HUES6 (cell line): ENCODE data around the gene PARD3B.

ENCODE experiments used
- H3K27ac ChIP-seq: 2 replicates; pipeline ENCODE4 v1.7.0; 2013; ENCODE audit warnings: low read depth, mild to moderate bottlenecking, low read length, inconsistent platforms
- H3K27me3 ChIP-seq: 2 replicates; pipeline ENCODE4 v1.6.1; 2013; ENCODE audit warnings: low read length; ENCODE audit not compliant: control insufficient read depth, insufficient read depth
- H3K36me3 ChIP-seq: 2 replicates; pipeline ENCODE4 v1.6.1; 2013; ENCODE audit warnings: low read length; ENCODE audit not compliant: control insufficient read depth, insufficient read depth
- H3K4me1 ChIP-seq: 2 replicates; pipeline ENCODE4 v1.6.1; 2013; ENCODE audit warnings: low read length; ENCODE audit not compliant: control insufficient read depth, insufficient read depth
- H3K4me3 ChIP-seq: 2 replicates; pipeline ENCODE4 v1.5.1; 2013; ENCODE audit warnings: low read depth, low read length
- H3K9ac ChIP-seq: one replicate; pipeline ENCODE4 v1.6.1; 2013; ENCODE audit warnings: mild to moderate bottlenecking, low read length
- H3K9me3 ChIP-seq: 2 replicates; pipeline ENCODE4 v1.6.1; 2013; ENCODE audit warnings: low read depth, low read length; ENCODE audit not compliant: control insufficient read depth, insufficient read depth

PARD3B gene

GRCh38 chr2:205387350-205388055 lies 842.2 kb downstream of the PARD3B start:
- Histone ChIP-seq H3K27me3 (no peaks in the 10 kb centered on the region), H3K9ac (no peak overlapping the region), H3K9me3 (no peaks in the 10 kb centered on the region), H3K4me1 (0 out of 2 replicates have a peak, but pooled peaks cover 4% of the 10 kb centered on the region), H3K4me3 (no peak overlapping the region), H3K36me3 (no peaks in the 10 kb centered on the region), H3K27ac (no peak overlapping the region)

GRCh38 chr2:205390866-205391265 lies 845.6 kb downstream of the PARD3B start:
- Histone ChIP-seq H3K27me3 (no peaks in the 10 kb centered on the region), H3K9ac (no peak overlapping the region), H3K4me1 (0 out of 2 replicates have a peak, but pooled peaks cover 4% of the 10 kb centered on the region), H3K27ac (no peak overlapping the region), H3K9me3 (no peaks in the 10 kb centered on the region), H3K4me3 (no peak overlapping the region), H3K36me3 (no peaks in the 10 kb centered on the region)

GRCh38 chr2:205401511-205401910 lies 856.2 kb downstream of the PARD3B start:
- H3K4me1 ChIP-seq: no peaks in the 10 kb centered on the region
- H3K27ac ChIP-seq: no peak overlapping the region
- H3K9me3 ChIP-seq: no peaks in the 10 kb centered on the region
- H3K36me3 ChIP-seq: no peaks in the 10 kb centered on the region
- H3K9ac ChIP-seq: no peak overlapping the region
- no peaks in the 10 kb centered on the region for H3K27me3 ChIP-seq
- no peak overlapping the region for H3K4me3 ChIP-seq

GRCh38 chr2:205402011-205402410 lies 856.7 kb downstream of the PARD3B start:
- Histone ChIP-seq H3K9me3 (no peaks in the 10 kb centered on the region), H3K27me3 (no peaks in the 10 kb centered on the region), H3K4me3 (no peak overlapping the region), H3K36me3 (no peaks in the 10 kb centered on the region), H3K9ac (no peak overlapping the region), H3K27ac (no peak overlapping the region), H3K4me1 (no peaks in the 10 kb centered on the region)

- Histone ChIP-seq H3K27me3 (no peaks in the 10 kb centered on the region), H3K4me1 (no peaks in the 10 kb centered on the region), H3K9me3 (no peaks in the 10 kb centered on the region), H3K36me3 (no peaks in the 10 kb centered on the region), H3K4me3 (no peak overlapping the region), H3K9ac (no peak overlapping the region), H3K27ac (no peak overlapping the region)
Measured at GRCh38 chr2:205403244-205403825, 858.1 kb downstream of the PARD3B start.

GRCh38 chr2:205405194-205405593 lies 859.9 kb downstream of the PARD3B start:
- Histone ChIP-seq H3K36me3 (no peaks in the 10 kb centered on the region), H3K4me1 (no peaks in the 10 kb centered on the region), H3K9ac (no peak overlapping the region), H3K9me3 (no peaks in the 10 kb centered on the region), H3K4me3 (no peak overlapping the region), H3K27ac (no peak overlapping the region), H3K27me3 (no peaks in the 10 kb centered on the region)

- Histone ChIP-seq H3K27ac (no peak overlapping the region), H3K27me3 (no peaks in the 10 kb centered on the region), H3K4me1 (no peaks in the 10 kb centered on the region), H3K9ac (no peak overlapping the region), H3K4me3 (no peak overlapping the region), H3K9me3 (no peaks in the 10 kb centered on the region), H3K36me3 (no peaks in the 10 kb centered on the region)
Measured at GRCh38 chr2:205405752-205406151, 860.5 kb downstream of the PARD3B start.

GRCh38 chr2:205407984-205408383 lies 862.7 kb downstream of the PARD3B start:
- Histone ChIP-seq H3K4me1 (no peaks in the 10 kb centered on the region), H3K36me3 (no peaks in the 10 kb centered on the region), H3K27me3 (no peaks in the 10 kb centered on the region), H3K9ac (no peak overlapping the region), H3K9me3 (no peaks in the 10 kb centered on the region), H3K27ac (no peak overlapping the region), H3K4me3 (no peak overlapping the region)

- Histone ChIP-seq H3K9ac (no peak overlapping the region), H3K4me1 (no peaks in the 10 kb centered on the region), H3K36me3 (no peaks in the 10 kb centered on the region), H3K27me3 (no peaks in the 10 kb centered on the region), H3K4me3 (no peak overlapping the region), H3K27ac (no peak overlapping the region), H3K9me3 (no peaks in the 10 kb centered on the region)
Measured at GRCh38 chr2:205408696-205409095, 863.4 kb downstream of the PARD3B start.

GRCh38 chr2:205409411-205409810 lies 864.1 kb downstream of the PARD3B start:
- no peaks in the 10 kb centered on the region for H3K4me1 ChIP-seq
- no peaks in the 10 kb centered on the region for H3K9me3 ChIP-seq
- no peak overlapping the region for H3K27ac ChIP-seq
- no peaks in the 10 kb centered on the region for H3K27me3 ChIP-seq
- H3K36me3 ChIP-seq: no peaks in the 10 kb centered on the region
- H3K4me3 ChIP-seq: no peak overlapping the region
- no peak overlapping the region for H3K9ac ChIP-seq

- no peaks in the 10 kb centered on the region for H3K9me3 ChIP-seq
- H3K9ac ChIP-seq: no peak overlapping the region
- no peaks in the 10 kb centered on the region for H3K27me3 ChIP-seq
- H3K4me3 ChIP-seq: no peak overlapping the region
- no peaks in the 10 kb centered on the region for H3K4me1 ChIP-seq
- no peak overlapping the region for H3K27ac ChIP-seq
- no peaks in the 10 kb centered on the region for H3K36me3 ChIP-seq
Measured at GRCh38 chr2:205411558-205411957, 866.3 kb downstream of the PARD3B start.
